NCI-H748 (cell line): ENCODE data around the gene SAMD14.

ENCODE experiments used
- DNase-seq: peaks from one replicate; lab custom pipeline; 2025; ENCODE audit not compliant: unreplicated experiment; lab: John Stamatoyannopoulos, UW

Gene SAMD14

GRCh38 chr17:50129728-50130558 is at the start of gene SAMD14:
TSS of gene SAMD14 (minus strand) at chr17:50130160. CDS start at chr17:50124959, 5,201 bp downstream.
- DNase-seq: peak; percentile 60

- peak; percentile 32 for DNase-seq
Measured at GRCh38 chr17:50177983-50178834, 48.2 kb upstream of the SAMD14 start.

DNA sequence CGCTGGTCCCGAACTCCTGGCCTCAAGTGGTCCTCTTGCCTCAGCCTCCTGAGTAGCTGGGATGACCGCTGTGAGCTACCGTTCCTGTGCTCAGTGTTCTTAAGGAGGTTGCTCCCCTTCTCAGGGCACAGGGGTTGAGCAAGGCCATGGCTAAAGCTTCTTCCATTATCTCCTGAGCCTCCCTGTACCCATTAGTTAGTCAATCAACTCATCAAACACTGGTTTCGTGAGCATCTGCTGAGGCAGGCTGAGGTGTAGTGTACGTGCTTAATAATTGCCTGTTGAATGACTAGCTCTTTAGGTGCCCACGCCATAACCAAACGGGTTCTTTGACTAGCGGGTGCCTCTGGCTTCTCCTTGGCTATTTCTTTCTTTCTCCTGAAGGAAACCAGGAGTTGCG is 47.5 kb upstream of the SAMD14 start:
- no peak for DNase-seq

DNA sequence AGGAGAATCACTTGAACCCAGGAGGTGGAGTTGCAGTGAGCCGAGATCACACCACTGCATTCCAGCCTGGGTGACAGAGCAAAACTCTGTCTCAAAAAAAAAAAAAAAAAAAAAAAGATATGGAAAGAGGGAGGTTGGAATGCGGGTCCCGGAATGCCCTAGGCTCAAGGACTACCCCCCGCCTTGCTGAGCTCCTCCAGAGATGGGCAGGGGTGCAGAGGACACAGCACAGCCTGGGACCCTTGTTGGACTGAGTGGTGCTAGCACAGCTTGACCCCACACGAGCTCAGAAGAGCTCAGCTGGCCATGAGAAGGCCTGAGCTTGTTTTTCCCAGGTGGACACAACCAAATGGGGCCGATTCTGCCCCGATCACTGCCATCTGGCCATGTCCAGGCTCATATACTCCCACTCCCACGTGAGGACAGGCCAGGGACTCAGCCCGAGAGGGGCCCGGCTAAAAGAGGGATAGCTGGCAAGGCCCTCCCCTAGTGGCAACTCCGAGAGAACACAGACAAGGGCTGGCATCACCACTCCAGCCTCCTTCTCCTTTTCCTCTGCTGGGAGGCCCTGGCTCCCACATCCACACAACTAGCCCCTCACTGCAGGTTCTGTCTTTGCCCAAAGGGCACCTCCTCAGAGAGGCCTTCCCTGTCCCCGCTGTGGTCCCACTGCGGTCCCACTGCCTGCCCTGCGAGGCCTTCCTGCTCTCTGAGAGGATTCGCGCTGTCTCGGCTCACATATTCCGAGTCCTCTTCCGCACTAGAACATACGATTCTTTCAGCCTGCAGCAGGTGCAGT is 46.8 kb upstream of the SAMD14 start:
- no peak for DNase-seq

- no peak for DNase-seq
Measured at GRCh38 chr17:50175035-50175807, 45.3 kb upstream of the SAMD14 start.

DNA sequence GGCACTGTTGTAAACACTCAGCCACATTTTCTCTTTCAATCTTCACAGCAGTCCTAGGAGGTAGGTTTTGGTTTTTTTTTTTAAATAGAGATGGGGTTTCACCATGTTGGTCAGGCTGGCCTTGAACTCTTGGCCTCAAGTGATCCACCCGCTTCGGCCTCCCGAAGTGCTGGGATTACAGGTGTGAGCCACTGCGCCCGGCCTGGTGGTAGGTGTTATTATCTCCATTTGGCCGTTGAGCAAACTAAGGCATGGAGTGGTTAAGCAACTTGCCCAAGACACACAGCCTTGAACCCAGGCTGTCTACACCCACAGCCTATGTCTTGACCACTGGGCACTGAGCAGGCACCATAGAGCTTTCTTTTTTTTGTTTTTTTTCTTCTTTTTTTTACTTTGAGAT is 44.5 kb upstream of the SAMD14 start:
- DNase-seq: no peak

DNA sequence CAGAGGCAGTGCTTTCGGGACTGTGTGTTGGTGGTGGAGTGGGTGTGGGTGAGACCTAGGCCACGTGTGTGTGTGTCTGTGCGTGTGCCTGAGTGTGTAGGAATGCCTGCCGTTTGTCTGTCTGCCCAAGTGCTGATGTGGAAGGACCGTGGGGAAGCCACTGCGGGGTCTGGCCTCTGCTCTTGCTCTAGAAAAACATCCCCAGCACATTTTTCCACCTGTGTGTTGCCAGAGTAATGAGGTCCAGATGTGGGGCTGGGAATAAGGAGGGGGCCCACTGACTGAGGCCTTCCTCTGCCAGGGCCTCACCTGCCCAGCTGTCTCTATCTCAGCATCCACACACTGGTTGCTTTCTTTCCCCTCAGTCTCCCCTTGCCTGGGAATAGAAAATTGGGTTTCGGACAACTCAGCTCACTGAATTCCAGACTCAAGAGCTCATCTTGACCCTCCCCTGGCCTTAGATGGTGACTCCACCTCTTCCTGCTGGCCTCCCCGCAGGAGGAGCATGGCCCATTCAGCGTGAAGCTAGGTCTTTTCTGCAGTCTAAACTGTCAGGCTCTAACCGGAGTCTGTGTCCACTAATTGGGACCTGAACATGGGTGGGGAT is 43.5 kb upstream of the SAMD14 start:
- DNase-seq: no peak

DNA sequence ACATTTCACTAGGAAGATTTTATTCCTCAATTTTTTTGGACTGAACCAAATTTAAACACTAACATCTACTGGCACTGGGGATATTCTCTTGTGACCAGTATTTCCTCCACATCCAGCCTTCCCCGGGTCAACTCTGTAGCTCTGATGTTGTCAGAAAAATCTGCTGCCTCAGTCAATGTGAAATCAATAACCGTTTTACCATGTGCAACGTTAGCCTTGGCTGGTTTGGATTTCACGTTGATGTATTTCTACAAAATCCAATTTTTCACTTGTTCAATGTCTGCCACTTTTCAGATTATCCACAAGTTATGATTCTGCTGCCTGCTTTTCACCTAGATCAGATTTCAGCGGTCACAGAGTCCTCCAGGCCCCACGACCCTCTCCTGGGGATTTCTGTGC is 43.0 kb upstream of the SAMD14 start:
- no peak for DNase-seq

DNA sequence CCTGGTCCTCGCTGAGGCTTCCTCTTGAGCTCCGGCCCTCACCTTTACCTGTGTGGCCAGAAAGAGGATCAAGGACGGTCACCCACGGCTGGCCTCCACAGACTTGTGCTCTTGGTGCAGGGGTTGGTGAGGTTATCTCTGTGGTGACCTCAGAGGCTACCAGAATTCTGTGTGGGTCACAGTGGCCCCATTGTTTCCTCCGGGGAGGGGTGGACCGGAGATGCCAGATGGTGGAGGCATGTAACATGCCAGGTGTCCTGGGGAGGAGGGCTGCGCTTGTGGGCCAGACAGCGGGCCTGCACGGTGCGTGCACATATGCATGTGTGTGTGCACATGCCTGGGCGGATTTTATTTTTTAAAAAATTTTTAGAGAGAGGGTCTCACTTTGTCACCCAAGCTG is 42.2 kb upstream of the SAMD14 start:
- no peak for DNase-seq

- no peak for DNase-seq
Measured at GRCh38 chr17:50171371-50172071, 41.6 kb upstream of the SAMD14 start.

DNA sequence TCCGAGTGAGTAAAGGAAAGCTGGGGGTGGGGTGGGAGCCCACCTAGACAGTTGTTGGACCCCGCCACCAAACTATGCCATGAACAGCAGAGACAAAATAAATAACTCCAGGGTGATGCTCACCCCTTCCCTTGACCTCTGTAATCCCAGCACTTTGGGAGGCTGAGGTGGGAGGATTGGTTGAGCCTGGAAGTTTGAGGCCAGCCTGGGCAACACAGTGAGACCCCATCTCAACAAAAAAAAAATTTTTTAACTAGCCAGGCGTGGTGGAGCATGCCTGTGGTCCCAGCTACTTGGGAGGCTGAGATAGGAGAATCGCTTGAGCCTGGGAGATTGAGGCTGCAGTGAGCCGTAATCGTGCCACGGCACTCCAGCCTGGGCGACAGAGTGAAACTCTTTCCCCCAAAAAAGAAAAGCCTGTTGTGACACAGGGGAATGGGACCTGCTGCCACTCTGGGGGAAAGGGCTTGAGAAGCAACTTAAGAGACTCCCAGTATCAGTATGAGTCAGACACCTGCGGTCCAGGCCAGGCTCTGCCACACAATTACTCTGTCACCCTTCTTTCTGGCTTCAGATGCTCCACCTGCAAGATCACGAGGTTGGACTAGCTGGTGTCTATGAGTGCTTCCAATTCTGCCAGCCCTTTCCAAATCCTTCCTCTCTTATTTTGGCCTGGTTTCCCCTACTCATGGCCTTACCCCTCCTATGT is 40.9 kb upstream of the SAMD14 start:
- no peak for DNase-seq

DNA sequence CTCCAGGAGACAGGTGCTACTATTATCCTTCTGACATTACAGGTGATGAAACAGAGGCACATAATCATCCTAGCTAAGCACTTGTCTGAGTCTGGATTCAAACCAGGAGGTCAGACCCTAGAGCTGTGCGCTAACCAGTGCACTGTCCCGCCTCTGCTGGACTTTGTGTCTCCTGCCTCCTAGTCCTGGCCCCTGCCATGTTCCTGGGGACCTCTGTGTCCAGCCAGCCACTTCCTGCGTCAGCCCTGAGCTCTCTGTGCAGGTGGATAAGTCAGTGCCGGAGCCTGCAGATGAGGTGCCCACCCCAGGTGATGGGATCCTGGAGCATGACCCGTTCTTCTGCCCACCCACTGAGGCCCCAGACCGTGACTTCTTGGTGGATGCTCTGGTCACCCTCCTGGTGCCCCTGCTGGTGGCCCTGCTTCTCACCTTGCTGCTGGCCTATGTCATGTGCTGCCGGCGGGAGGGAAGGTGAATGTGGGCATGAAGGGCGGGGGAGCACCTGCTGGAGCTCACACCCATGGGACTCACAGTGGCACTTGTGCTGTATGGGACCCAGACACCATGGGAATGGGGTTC is 40.0 kb upstream of the SAMD14 start:
- no peak for DNase-seq

DNA sequence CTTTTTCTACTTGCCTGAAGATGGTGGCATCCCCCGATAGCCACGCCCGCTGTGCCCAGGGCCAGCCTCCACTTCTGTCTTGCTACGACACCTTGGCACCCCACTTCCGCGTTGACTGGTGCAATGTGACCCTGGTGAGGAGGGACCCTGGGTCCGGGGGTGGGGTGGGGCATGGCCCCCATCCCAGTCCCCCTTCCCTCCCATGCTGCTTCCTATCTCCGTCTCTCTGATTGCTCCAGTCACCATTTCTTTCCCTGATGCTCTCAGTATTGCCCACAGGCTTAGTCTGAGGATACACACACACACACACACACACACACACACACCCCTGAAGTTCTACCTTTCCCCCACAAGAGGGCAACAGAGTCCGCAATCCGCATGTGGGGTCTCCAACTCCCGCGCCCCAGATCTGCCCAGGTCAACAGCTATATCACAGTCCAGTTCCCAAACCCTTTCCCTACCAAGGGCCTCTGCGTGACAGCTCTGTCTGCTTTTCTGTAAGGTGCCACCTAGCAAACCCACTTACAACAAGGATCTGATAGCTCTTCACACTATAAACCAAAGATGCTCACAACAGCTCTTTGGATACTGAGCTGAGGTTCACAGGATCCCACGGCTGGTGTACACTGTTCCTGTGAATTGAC is 39.3 kb upstream of the SAMD14 start:
- DNase-seq: peak; percentile 47

DNA sequence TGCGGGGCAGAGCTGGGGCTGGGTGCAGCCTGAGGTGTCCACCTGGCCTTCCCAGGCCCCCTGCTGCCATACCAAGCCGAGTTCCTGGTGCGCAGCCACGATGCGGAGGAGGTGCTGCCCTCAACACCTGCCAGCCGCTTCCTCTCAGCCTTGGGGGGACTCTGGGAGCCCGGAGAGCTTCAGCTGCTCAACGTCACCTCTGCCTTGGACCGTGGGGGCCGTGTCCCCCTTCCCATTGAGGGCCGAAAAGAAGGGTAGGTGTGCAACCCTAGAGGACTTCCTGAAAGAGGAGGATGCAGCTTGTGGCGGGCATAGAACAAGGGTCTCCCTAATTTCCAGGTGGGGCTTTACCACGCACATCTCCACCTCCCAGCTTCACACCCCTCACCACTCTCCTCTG is 38.4 kb upstream of the SAMD14 start:
- no peak for DNase-seq

DNA sequence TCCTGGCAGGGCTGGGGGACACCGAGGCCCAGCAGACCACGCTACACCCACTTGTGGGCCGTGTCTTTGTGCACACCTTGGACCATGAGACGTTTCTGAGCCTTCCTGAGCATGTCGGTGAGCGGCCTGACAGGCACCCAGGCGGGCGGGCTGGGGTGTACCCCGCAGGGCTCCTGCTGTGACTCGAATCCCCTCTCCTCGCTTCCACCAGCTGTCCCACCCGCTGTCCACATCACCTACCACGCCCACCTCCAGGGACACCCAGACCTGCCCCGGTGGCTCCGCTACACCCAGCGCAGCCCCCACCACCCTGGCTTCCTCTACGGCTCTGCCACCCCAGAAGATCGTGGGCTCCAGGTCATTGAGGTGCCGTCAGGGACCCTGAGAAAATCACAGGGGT is 37.4 kb upstream of the SAMD14 start:
- DNase-seq: no peak

DNA sequence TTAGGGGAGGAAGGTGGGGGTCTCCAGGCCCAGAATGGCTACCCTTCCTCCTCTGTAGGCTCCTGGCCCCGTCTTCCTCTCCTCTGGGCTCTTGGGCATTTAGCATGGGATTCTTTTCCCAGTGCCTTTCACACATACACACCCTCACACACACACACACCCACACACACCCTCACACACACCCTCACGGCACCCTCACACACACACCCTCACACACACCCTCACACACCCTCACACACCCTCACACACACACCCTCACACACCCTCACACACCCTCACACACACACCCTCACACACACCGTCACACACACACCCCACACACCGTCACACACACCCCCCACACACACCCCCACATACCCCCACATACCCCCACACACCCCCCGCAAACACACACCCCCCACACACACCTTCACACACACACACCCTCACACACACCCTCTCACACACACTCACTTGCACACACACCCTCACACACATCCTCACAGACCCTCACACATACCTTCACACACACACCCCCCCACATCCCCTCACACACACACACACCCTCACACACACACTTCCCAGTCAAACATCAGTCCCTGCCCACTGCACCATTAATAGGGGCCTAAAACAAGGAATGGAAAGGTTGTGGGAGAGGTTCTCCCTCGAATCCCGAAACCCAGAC is 36.7 kb upstream of the SAMD14 start:
- no peak for DNase-seq

GRCh38 chr17:50165867-50166517 is 36.0 kb upstream of the SAMD14 start, which contains the start of gene SGCA:
TSS of gene SGCA (plus strand) at chr17:50166005. CDS start at chr17:50166041, 36 bp downstream.
- no peak for DNase-seq
